ENCODE data around the gene CHST2.

- no peak for TF ChIP-seq POLR2A (IDR thresholded peaks at IDR 0.05)
- TF ChIP-seq CTCF (IDR thresholded peaks at IDR 0.05): no peak
Observed at GRCh38 chr3:143089965-143090364, 29.6 kb upstream of the CHST2 start.

Data from ovary (tissue), 3 donors.